GM12878 (cell line): Measurements from ENCODE around the gene INPP4B. TPM values are rescaled to one million over a fixed set of nuclear protein-coding genes. Genes with fewer than 3 reads are reported as not detected.

Experiments
- ATAC-seq: fragments of 200-7000 bp; cut with Tn5 transposase; 3 replicates; pipeline ENCODE4 v1.9.1; 2020; ENCODE audit warnings: mild to moderate bottlenecking, moderate library complexity
- BruUV-seq: library from RNA; stranded (reverse); fragments of 400-500 nt; replicated peaks from 2 replicates; lab custom pipeline; 2021; lab: Mats Ljungman, UMichigan
- CTCF ChIA-PET: fragments of 300-600 bp; sonication (Branson Sonifier 250); formaldehyde crosslinking; extraction: SDS; loops from one replicate; lab custom pipeline; 2021; ENCODE audit warnings: inconsistent platforms; lab: Yijun Ruan, JAX
- POLR2A ChIA-PET: fragments of 350-600 bp; formaldehyde crosslinking; extraction: SDS; loops from one replicate; lab custom pipeline; 2021; ENCODE audit warnings: inconsistent platforms; lab: Charles Lee
- RAD21 ChIA-PET: fragments of 300-600 bp; sonication (Branson Sonifier 250); formaldehyde crosslinking; loops from one replicate; lab custom pipeline; 2023; ENCODE audit warnings: antibody characterized with exemption; ENCODE audit not compliant: unreplicated experiment; lab: Charles Lee
- SMC1A ChIA-PET: fragments of 300-600 bp; sonication (Branson Sonifier 250); formaldehyde crosslinking; loops from one replicate; lab custom pipeline; 2023; ENCODE audit not compliant: unreplicated experiment, uncharacterized antibody; lab: Charles Lee
- DNase-seq: peaks from one replicate; pipeline ENCODE4 v3.0.0-alpha.2; 2011; ENCODE audit warnings: low read depth, low spot score
- FAIRE-seq: peaks from 3 replicates; lab custom pipeline; 2011; peaks lifted over from hg19 to GRCh38; lab: Jason Lieb, UNC
- H2AFZ ChIP-seq: 2 replicates; pipeline ENCODE4 v1.6.0; 2011; ENCODE audit warnings: low read depth, low read length, control low read depth; ENCODE audit not compliant: control insufficient read depth
- H3K27ac ChIP-seq: 2 replicates; pipeline ENCODE4 v1.5.1; 2011; ENCODE audit warnings: control low read depth; ENCODE audit not compliant: control insufficient read depth, insufficient read depth
- H3K27me3 ChIP-seq, 2 experiments: replicated peaks in 1 of 2; 2 replicates each; pipeline versions ENCODE4 v1.6.0 to v1.6.1; 2011; ENCODE audit warnings: low read length in 1 of 2; ENCODE audit not compliant: control insufficient read depth in 2 of 2, insufficient read depth in 2 of 2
- H3K36me3 ChIP-seq, 2 experiments: 2 replicates each; pipeline ENCODE4 v1.5.1; 2011; ENCODE audit warnings: low read length in 1 of 2; ENCODE audit not compliant: control insufficient read depth in 2 of 2, insufficient read depth in 2 of 2
- H3K4me1 ChIP-seq: 2 replicates; pipeline ENCODE4 v1.6.1; 2011; ENCODE audit warnings: mild to moderate bottlenecking, low read length, moderate library complexity, mixed read lengths; ENCODE audit not compliant: control insufficient read depth, insufficient read depth
- H3K4me2 ChIP-seq: 2 replicates; pipeline ENCODE4 v1.6.0; 2011; ENCODE audit warnings: control low read depth; ENCODE audit not compliant: control insufficient read depth, insufficient read depth
- H3K4me3 ChIP-seq: fragments of 200-600 bp; sonication (generic); 2 replicates; pipeline ENCODE4 v1.5.1; 2016
- H3K79me2 ChIP-seq: 2 replicates; pipeline ENCODE4 v1.6.0; 2011; ENCODE audit warnings: low read length; ENCODE audit not compliant: control insufficient read depth, insufficient read depth
- H3K9ac ChIP-seq: 2 replicates; pipeline ENCODE4 v1.8.0; 2011; ENCODE audit warnings: low read length, control low read depth, mixed read lengths; ENCODE audit not compliant: control insufficient read depth, insufficient read depth
- H3K9me3 ChIP-seq: replicated peaks from 3 replicates; pipeline ENCODE4 v1.5.1; 2011; ENCODE audit warnings: mild to moderate bottlenecking, low read length; ENCODE audit not compliant: control insufficient read depth, insufficient read depth
- H4K20me1 ChIP-seq: 2 replicates; pipeline ENCODE4 v1.6.0; 2011; ENCODE audit not compliant: control insufficient read depth, insufficient read depth
- PML ChIP-seq: IDR thresholded peaks from 2 replicates; pipeline ENCODE4 v1.6.1; 2012; ENCODE audit warnings: low read length, inconsistent platforms
- RFX5 ChIP-seq: IDR thresholded peaks from 2 replicates; pipeline ENCODE4 v1.6.1; 2011; ENCODE audit warnings: low read depth, low read length, improper control_type of control experiment
- SUPT20H ChIP-seq: IDR thresholded peaks from 2 replicates; pipeline ENCODE4 v1.6.1; 2011; ENCODE audit warnings: low read depth, mild to moderate bottlenecking, low read length, moderate library complexity, borderline replicate concordance; ENCODE audit not compliant: control insufficient read depth
- ZZZ3 ChIP-seq: IDR thresholded peaks from 2 replicates; pipeline ENCODE4 v1.6.1; 2011; ENCODE audit warnings: low read depth; ENCODE audit not compliant: control insufficient read depth, insufficient read length
- WGBS: methylation state at CpG from one replicate; pipeline ENCODE4 v1.1.6; 2016; ENCODE audit warnings: low lambda C conversion rate; ENCODE audit not compliant: insufficient replicate concordance, insufficient coverage; ENCODE audit errors: missing lambda C conversion rate; 5-methylcytosine and 5-hydroxymethylcytosine counted together
- in situ Hi-C: fragments of 300-500 bp; cut with MboI; formaldehyde crosslinking; loops from 9 replicates; pipeline ENCODE4 v1.14.3; 2018; ENCODE audit warnings: mixed read lengths
- intact Hi-C: fragments of 100-400 bp; cut with micrococcal nuclease; formaldehyde crosslinking; loops from one replicate; pipeline ENCODE4 v1.14.2; 2022; ENCODE audit not compliant: unreplicated experiment
- polyA plus RNA-seq, 11 experiments: library from polyadenylated mRNA; depleted of rRNA in 4 of 11; unstranded in 6 of 11; stranded (reverse) in 5 of 11; fragments of >200 nt; fragmentation: Nextera tagmentation in 4 of 11; fragmentation: Illumina TruSeq in 1 of 11; extraction: Ambion mirVana in 4 of 11; extraction: Trizol in 1 of 11; gene quantifications; 1 replicate in 1 of 11; 2 replicates in 10 of 11; pipeline versions ENCODE4 v1.2.1 to v1.2.3, GENCODE V29; 2011 to 2016; ENCODE audit warnings: inconsistent platforms in 2 of 11, missing spikeins in 2 of 11, low read depth in 1 of 11
- total RNA-seq, 4 experiments: library from RNA; depleted of rRNA in 3 of 4; stranded (reverse); fragments of >200 nt in 3 of 4; fragmentation: Illumina TruSeq in 1 of 4; extraction: Trizol in 1 of 4; gene quantifications; 2 replicates each; pipeline versions ENCODE4 v1.2.1 to v1.2.3, GENCODE V29; 2013 to 2021
- TF ChIP-seq, protein P1 (sequence below): IDR thresholded peaks from 2 replicates; pipeline ENCODE4 v1.6.1; 2012; ENCODE audit warnings: improper control_type of control experiment, low read depth, low read length; ENCODE audit not compliant: insufficient replicate concordance
- TF ChIP-seq, protein P2 (sequence below): fragments of 450-650 bp; IDR thresholded peaks from 2 replicates; pipeline ENCODE4 v1.6.1; 2018; ENCODE audit warnings: borderline replicate concordance, mild to moderate bottlenecking; ENCODE audit not compliant: partially characterized antibody

INPP4B gene
- total and polyA plus RNA-seq, 10 of the 15 experiments (the other 5 are each of a cell fraction or from before 2014, with no cell fraction given): 0.53 to 11.2 (median 0.95) TPM

DNA sequence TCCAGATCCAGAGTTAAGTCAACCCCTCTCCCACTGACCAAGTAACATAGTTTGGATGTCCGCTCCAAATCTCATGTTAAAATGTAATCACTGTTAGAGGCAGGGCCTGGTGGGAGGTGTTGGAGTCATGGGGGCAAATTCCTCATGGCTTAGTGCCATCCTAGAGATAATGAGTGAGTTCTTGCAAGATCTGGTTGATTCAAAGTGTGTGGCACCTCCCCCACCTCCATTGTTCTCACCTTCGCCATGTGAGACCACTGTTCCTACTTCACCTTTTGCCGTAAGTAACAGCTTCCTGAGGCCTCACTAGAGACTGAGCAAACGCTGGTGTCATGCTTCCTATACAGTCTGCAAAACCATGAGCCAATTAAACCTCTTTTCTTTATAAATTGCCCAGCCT, 548.8 kb downstream of the INPP4B start:
- H3K4me1 ChIP-seq: no peaks in the 10 kb centered on the region
- H3K27me3 ChIP-seq: no peaks in the 10 kb centered on the region
- ChIA-PET POLR2A (no interaction called here), CTCF (interaction anchor here (1.3 to 1.8 kb wide), 2 partner anchors 14 to 423 kb away, joined by 3 to 6 read pairs; no protein-coding TSS in a partner anchor), RAD21 (no interaction called here), SMC1A (interaction anchor here (0.7 to 4.9 kb wide), 4 partner anchors 10 to 423 kb away, joined by 3 to 38 read pairs (median 6); no protein-coding TSS in a partner anchor)
- H4K20me1 ChIP-seq: no peaks in the 10 kb centered on the region
- DNase-seq (no peak), ATAC-seq (no peak), FAIRE-seq (no peak)
- no peak overlapping the region for H3K9ac ChIP-seq
- in situ Hi-C loops: no loop called here
- no peaks in the 10 kb centered on the region for H3K79me2 ChIP-seq
- no peak overlapping the region for H3K4me3 ChIP-seq
- H3K27ac ChIP-seq: no peak overlapping the region
- WGBS: 27% methylated on average over 4 of the region's 4 CpGs
- intact Hi-C loops: no loop called here
- no peaks in the 10 kb centered on the region for H3K9me3 ChIP-seq
- no peak overlapping the region for H3K4me2 ChIP-seq
- no peaks in the 10 kb centered on the region for H3K36me3 ChIP-seq
- TF ChIP-seq RFX5 (no peak), SUPT20H (no peak)
- no TSS peak for BruUV-seq
- H2AFZ ChIP-seq: no peak overlapping the region

DNA sequence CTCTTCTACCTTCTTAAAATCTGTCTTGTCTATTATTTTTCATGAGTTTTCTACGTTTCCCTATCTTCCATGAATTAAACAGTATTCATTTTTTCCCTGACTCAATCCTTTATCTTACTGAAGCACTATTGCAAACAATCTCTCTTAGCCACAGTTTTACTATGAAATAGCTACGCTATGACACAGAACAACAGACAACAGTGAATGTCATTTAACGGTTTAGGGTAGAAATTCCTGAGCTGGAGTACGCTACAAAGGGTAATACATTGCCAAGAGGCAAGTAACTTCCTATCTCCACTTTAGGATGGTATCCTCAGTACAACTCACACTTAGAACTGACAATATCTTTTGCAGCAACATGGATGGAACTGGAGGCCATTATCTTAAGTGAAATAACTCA, 552.6 kb downstream of the INPP4B start:
- no peak for FAIRE-seq
- BruUV-seq: no TSS peak
- Histone ChIP-seq H3K4me3 (no peak overlapping the region), H3K9ac (no peak overlapping the region), H3K27ac (no peak overlapping the region), H3K27me3 (no peaks in the 10 kb centered on the region), H4K20me1 (no peaks in the 10 kb centered on the region), H3K36me3 (no peaks in the 10 kb centered on the region), H3K4me2 (no peak overlapping the region), H3K9me3 (no peaks in the 10 kb centered on the region), H3K4me1 (no peaks in the 10 kb centered on the region), H3K79me2 (no peaks in the 10 kb centered on the region), H2AFZ (no peak overlapping the region)
- in situ Hi-C loops: no loop called here
- intact Hi-C loops: no loop called here
- 33% methylated on average over 4 of the region's 4 CpGs for WGBS
- POLR2A ChIA-PET: no interaction called here
- no peak for DNase-seq
- CTCF ChIA-PET: interaction anchor here (1.4 to 3.0 kb wide), 3 partner anchors 11 to 61 kb away, joined by 3 to 18 read pairs (median 6); no protein-coding TSS in a partner anchor
- ATAC-seq: no peak
- SMC1A ChIA-PET: interaction anchor here (0.9 to 4.9 kb wide), 7 partner anchors 12 to 166 kb away, joined by 3 to 41 read pairs (median 8); no protein-coding TSS in a partner anchor
- RAD21 ChIA-PET: interaction anchor here (0.5 to 1.5 kb wide), 2 partner anchors 59 to 84 kb away, joined by 3 to 6 read pairs; no protein-coding TSS in a partner anchor
- TF ChIP-seq, protein P1, sequence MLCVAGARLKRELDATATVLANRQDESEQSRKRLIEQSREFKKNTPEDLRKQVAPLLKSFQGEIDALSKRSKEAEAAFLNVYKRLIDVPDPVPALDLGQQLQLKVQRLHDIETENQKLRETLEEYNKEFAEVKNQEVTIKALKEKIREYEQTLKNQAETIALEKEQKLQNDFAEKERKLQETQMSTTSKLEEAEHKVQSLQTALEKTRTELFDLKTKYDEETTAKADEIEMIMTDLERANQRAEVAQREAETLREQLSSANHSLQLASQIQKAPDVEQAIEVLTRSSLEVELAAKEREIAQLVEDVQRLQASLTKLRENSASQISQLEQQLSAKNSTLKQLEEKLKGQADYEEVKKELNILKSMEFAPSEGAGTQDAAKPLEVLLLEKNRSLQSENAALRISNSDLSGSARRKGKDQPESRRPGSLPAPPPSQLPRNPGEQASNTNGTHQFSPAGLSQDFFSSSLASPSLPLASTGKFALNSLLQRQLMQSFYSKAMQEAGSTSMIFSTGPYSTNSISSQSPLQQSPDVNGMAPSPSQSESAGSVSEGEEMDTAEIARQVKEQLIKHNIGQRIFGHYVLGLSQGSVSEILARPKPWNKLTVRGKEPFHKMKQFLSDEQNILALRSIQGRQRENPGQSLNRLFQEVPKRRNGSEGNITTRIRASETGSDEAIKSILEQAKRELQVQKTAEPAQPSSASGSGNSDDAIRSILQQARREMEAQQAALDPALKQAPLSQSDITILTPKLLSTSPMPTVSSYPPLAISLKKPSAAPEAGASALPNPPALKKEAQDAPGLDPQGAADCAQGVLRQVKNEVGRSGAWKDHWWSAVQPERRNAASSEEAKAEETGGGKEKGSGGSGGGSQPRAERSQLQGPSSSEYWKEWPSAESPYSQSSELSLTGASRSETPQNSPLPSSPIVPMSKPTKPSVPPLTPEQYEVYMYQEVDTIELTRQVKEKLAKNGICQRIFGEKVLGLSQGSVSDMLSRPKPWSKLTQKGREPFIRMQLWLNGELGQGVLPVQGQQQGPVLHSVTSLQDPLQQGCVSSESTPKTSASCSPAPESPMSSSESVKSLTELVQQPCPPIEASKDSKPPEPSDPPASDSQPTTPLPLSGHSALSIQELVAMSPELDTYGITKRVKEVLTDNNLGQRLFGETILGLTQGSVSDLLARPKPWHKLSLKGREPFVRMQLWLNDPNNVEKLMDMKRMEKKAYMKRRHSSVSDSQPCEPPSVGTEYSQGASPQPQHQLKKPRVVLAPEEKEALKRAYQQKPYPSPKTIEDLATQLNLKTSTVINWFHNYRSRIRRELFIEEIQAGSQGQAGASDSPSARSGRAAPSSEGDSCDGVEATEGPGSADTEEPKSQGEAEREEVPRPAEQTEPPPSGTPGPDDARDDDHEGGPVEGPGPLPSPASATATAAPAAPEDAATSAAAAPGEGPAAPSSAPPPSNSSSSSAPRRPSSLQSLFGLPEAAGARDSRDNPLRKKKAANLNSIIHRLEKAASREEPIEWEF: no peak
- TF ChIP-seq, protein P2, sequence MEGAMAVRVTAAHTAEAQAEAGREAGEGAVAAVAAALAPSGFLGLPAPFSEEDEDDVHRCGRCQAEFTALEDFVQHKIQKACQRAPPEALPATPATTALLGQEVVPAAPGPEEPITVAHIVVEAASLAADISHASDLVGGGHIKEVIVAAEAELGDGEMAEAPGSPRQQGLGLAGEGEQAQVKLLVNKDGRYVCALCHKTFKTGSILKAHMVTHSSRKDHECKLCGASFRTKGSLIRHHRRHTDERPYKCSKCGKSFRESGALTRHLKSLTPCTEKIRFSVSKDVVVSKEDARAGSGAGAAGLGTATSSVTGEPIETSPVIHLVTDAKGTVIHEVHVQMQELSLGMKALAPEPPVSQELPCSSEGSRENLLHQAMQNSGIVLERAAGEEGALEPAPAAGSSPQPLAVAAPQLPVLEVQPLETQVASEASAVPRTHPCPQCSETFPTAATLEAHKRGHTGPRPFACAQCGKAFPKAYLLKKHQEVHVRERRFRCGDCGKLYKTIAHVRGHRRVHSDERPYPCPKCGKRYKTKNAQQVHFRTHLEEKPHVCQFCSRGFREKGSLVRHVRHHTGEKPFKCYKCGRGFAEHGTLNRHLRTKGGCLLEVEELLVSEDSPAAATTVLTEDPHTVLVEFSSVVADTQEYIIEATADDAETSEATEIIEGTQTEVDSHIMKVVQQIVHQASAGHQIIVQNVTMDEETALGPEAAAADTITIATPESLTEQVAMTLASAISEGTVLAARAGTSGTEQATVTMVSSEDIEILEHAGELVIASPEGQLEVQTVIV: no peak
- TF ChIP-seq PML (no peak), ZZZ3 (no peak)
